Esophagus squamous epithelium (tissue), 5 donors: Measurements from ENCODE around the gene BARHL1. TPM values are rescaled to one million over a fixed set of nuclear protein-coding genes. Genes with fewer than 3 reads are reported as not detected.

Experiments used
- DNase-seq: peaks from one replicate; lab custom pipeline; 2025; lab: John Stamatoyannopoulos, UW
- H3K27ac ChIP-seq, 4 donors: fragments of 200-600 bp; sonication (generic); one replicate each; pipeline ENCODE4 v1.5.1; 2016 to 2019; ENCODE audit warnings: mild to moderate bottlenecking in 1 of 4
- H3K27me3 ChIP-seq, 4 donors: fragments of 200-600 bp; sonication (generic); 1 replicate in 3 of 4; 2 replicates in 1 of 4; pipeline versions ENCODE4 v1.5.1 to v1.6.0; 2017 to 2021; ENCODE audit warnings: antibody characterized with exemption in 1 of 4
- H3K36me3 ChIP-seq, 3 donors: fragments of 200-600 bp; sonication (generic); one replicate each; pipeline ENCODE4 v1.5.1; 2016 to 2019
- H3K4me1 ChIP-seq, 3 donors: fragments of 200-600 bp; sonication (generic); one replicate each; pipeline ENCODE4 v1.5.1; 2017 to 2019
- H3K4me3 ChIP-seq, 4 donors: fragments of 200-600 bp; sonication (generic); 1 replicate in 3 of 4; 2 replicates in 1 of 4; pipeline ENCODE4 v1.5.1; 2016 to 2019; ENCODE audit warnings: mild to moderate bottlenecking in 2 of 4, moderate library complexity in 1 of 4
- H3K9me3 ChIP-seq, 3 donors: fragments of 200-600 bp; sonication (generic); one replicate each; pipeline ENCODE4 v1.5.1; 2016 to 2019
- CTCF ChIP-seq, 6 experiments: fragments of 450-650 bp in 4 of 6; fragments of 200-600 bp in 2 of 6; sonication (generic) in 2 of 6; IDR thresholded peaks; one replicate each; pipeline ENCODE4 v1.5.1; 2016 to 2019; ENCODE audit warnings: antibody characterized with exemption in 6 of 6, mild to moderate bottlenecking in 4 of 6, moderate library complexity in 4 of 6
- POLR2A ChIP-seq, 4 donors: fragments of 450-650 bp; IDR thresholded peaks; one replicate each; pipeline ENCODE4 v1.6.1; 2017; ENCODE audit warnings: antibody characterized with exemption in 4 of 4, mild to moderate bottlenecking in 4 of 4, moderate library complexity in 3 of 4
- WGBS, 2 donors: methylation state at CpG; one replicate each; pipeline ENCODE4 v1.1.5; 2018; 5-methylcytosine and 5-hydroxymethylcytosine counted together
- intact Hi-C: fragments of 100-400 bp; cut with DNase I; formaldehyde crosslinking; loops from one replicate; pipeline ENCODE4 v1.15.0; 2022
- total RNA-seq, 4 donors: library from RNA; depleted of rRNA; stranded (reverse); fragments of >200 nt; gene quantifications; one replicate each; pipeline ENCODE4 v1.1.0, GENCODE V29; 2016
- donor health status: DM: yes; HTN: yes; CAD: no.

Gene BARHL1
- total RNA-seq, 4 donors from 2014 or later = not detected

GRCh38 chr9:132547976-132548730 is 34.3 kb upstream of the BARHL1 start:
- no peaks in the 10 kb centered on the region for H3K9me3 ChIP-seq
- H3K4me3 ChIP-seq = no peak overlapping the region
- H3K4me1 ChIP-seq = peaks cover 0 to 9% (median 3%) of the 10 kb centered on the region in 3 donors
- TF ChIP-seq CTCF (IDR thresholded peaks at IDR 0.05) = no peak
- no peak for TF ChIP-seq POLR2A (IDR thresholded peaks at IDR 0.05)
- H3K27me3 ChIP-seq = peaks cover 0 to 73% (median 0%) of the 10 kb centered on the region in 4 donors
- no peak overlapping the region for H3K27ac ChIP-seq
- 54 to 58% methylated on average over 18 to 19 of the region's 21 CpGs for WGBS, 2 donors
- DNase-seq = no peak
- H3K36me3 ChIP-seq = no peaks in the 10 kb centered on the region
- intact Hi-C loops = no loop called here

GRCh38 chr9:132548751-132549640 is 33.4 kb upstream of the BARHL1 start:
- Histone ChIP-seq H3K4me3 (no peak overlapping the region), H3K36me3 (no peaks in the 10 kb centered on the region), H3K27ac (no peak overlapping the region), H3K4me1 (peaks cover 0 to 9% (median 3%) of the 10 kb centered on the region in 3 donors), H3K9me3 (no peaks in the 10 kb centered on the region), H3K27me3 (peaks cover 0 to 72% (median 0%) of the 10 kb centered on the region in 4 donors)
- TF ChIP-seq CTCF (IDR thresholded peaks at IDR 0.05) (no peak), POLR2A (IDR thresholded peaks at IDR 0.05) (no peak)
- 57 to 58% methylated on average over 13 to 16 of the region's 17 CpGs for WGBS, 2 donors
- DNase-seq = no peak
- intact Hi-C loops = no loop called here

- 79 to 80% methylated on average over 9 to 11 of the region's 13 CpGs for WGBS, 2 donors
- no peaks in the 10 kb centered on the region for H3K36me3 ChIP-seq
- H3K4me1 ChIP-seq = peaks cover 0 to 2% (median 0%) of the 10 kb centered on the region in 3 donors
- no peak overlapping the region for H3K4me3 ChIP-seq
- TF ChIP-seq POLR2A (IDR thresholded peaks at IDR 0.05) (no peak), CTCF (IDR thresholded peaks at IDR 0.05) (no peak)
- H3K9me3 ChIP-seq = no peaks in the 10 kb centered on the region
- intact Hi-C loops = no loop called here
- no peak for DNase-seq
- H3K27me3 ChIP-seq = peaks cover 0 to 72% (median 0%) of the 10 kb centered on the region in 4 donors
- H3K27ac ChIP-seq = no peak overlapping the region
These were observed 30.9 kb upstream of the BARHL1 start for GRCh38 chr9:132551556-132551955.

- intact Hi-C loops = no loop called here
- no peaks in the 10 kb centered on the region for H3K4me1 ChIP-seq
- DNase-seq = no peak
- no peak for TF ChIP-seq CTCF (IDR thresholded peaks at IDR 0.05)
- TF ChIP-seq POLR2A (IDR thresholded peaks at IDR 0.05) = no peak
- H3K27me3 ChIP-seq = peaks cover 0 to 72% (median 0%) of the 10 kb centered on the region in 4 donors
- H3K36me3 ChIP-seq = no peaks in the 10 kb centered on the region
- WGBS, 2 donors = 73 to 85% methylated on average over 3 to 10 of the region's 12 CpGs
- no peak overlapping the region for H3K27ac ChIP-seq
- H3K9me3 ChIP-seq = no peaks in the 10 kb centered on the region
- no peak overlapping the region for H3K4me3 ChIP-seq
These were observed 30.4 kb upstream of the BARHL1 start for GRCh38 chr9:132552041-132552440.

GRCh38 chr9:132554755-132555154 is 27.7 kb upstream of the BARHL1 start:
- no peak for TF ChIP-seq CTCF (IDR thresholded peaks at IDR 0.05)
- TF ChIP-seq POLR2A (IDR thresholded peaks at IDR 0.05) = no peak
- no peak overlapping the region for H3K4me3 ChIP-seq
- 88 to 89% methylated on average over 2 of the region's 2 CpGs for WGBS, 2 donors
- H3K9me3 ChIP-seq = no peaks in the 10 kb centered on the region
- no peaks in the 10 kb centered on the region for H3K36me3 ChIP-seq
- no peak overlapping the region for H3K27ac ChIP-seq
- intact Hi-C loops = no loop called here
- H3K4me1 ChIP-seq = no peaks in the 10 kb centered on the region
- DNase-seq = no peak
- H3K27me3 ChIP-seq = peaks cover 0 to 74% (median 0%) of the 10 kb centered on the region in 4 donors
